GM20000 (cell line): ENCODE results near the gene ANK2.

Experiments used
- DNase-seq: peaks from one replicate; pipeline ENCODE4 v3.0.0; 2012; ENCODE audit warnings: low spot score
- TF ChIP-seq, protein P1 (sequence below): IDR thresholded peaks from 2 replicates; pipeline ENCODE4 v1.5.1; 2012; ENCODE audit warnings: mild to moderate bottlenecking, control low read depth; ENCODE audit errors: extremely low read depth, missing control alignments

Gene ANK2

GRCh38 chr4:113086172-113086695, 36.8 kb downstream of the ANK2 start:
- no peak for DNase-seq
- TF ChIP-seq, protein P1, sequence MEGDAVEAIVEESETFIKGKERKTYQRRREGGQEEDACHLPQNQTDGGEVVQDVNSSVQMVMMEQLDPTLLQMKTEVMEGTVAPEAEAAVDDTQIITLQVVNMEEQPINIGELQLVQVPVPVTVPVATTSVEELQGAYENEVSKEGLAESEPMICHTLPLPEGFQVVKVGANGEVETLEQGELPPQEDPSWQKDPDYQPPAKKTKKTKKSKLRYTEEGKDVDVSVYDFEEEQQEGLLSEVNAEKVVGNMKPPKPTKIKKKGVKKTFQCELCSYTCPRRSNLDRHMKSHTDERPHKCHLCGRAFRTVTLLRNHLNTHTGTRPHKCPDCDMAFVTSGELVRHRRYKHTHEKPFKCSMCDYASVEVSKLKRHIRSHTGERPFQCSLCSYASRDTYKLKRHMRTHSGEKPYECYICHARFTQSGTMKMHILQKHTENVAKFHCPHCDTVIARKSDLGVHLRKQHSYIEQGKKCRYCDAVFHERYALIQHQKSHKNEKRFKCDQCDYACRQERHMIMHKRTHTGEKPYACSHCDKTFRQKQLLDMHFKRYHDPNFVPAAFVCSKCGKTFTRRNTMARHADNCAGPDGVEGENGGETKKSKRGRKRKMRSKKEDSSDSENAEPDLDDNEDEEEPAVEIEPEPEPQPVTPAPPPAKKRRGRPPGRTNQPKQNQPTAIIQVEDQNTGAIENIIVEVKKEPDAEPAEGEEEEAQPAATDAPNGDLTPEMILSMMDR, result no peak

- TF ChIP-seq, protein P1, result no peak
- no peak for DNase-seq
Observed at GRCh38 chr4:113088050-113088449, 38.6 kb downstream of the ANK2 start.

DNA sequence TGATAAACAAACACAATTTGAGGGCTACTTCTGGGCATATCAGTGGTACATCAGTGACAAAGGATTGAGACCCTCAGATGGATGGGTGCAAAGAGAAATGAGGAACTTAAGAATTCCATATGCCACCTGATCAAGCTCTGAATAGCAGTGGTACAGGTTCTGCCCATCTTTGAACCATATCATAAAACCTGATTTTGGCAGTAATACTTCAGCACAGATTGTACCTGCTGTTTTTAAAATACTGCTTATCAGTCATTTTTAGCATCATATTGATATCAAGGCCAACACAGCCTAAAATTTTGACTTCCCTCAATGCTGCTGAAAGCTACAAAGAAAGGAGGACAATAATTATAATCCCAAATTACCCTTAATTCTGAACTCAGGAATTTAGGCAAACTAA, 41.5 kb downstream of the ANK2 start:
- TF ChIP-seq, protein P1, result no peak
- DNase-seq, result no peak

- no peak for DNase-seq
Observed at GRCh38 chr4:113094331-113094730, 44.9 kb downstream of the ANK2 start.

GRCh38 chr4:113094802-113095201, 45.3 kb downstream of the ANK2 start:
- DNase-seq, result peak; percentile 17
- TF ChIP-seq, protein P1, result peak; percentile 57

More at GRCh38 chr4:113094331-113094730, 44.9 kb downstream of the ANK2 start:
- TF ChIP-seq, protein P1, result no peak

DNA sequence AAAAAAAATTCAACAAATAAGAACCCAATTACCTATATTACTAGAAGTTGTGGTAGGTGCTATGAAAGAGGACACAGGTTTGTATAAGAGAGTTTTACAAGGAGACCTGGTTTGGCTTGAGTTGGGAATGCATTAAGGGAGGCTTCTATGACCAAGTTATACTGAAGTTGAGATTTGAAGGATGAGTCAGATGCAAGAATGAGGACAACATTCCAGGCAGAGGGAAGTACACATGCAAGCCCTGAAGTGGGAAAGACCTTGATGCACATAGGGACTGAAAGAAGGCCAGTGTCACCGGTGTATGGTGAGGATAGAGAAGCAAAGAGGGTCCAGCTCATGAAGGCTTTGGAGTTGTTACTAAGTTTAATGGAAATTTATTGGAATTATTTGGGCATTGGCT, 52.2 kb downstream of the ANK2 start:
- DNase-seq, result no peak
- TF ChIP-seq, protein P1, result no peak

DNA sequence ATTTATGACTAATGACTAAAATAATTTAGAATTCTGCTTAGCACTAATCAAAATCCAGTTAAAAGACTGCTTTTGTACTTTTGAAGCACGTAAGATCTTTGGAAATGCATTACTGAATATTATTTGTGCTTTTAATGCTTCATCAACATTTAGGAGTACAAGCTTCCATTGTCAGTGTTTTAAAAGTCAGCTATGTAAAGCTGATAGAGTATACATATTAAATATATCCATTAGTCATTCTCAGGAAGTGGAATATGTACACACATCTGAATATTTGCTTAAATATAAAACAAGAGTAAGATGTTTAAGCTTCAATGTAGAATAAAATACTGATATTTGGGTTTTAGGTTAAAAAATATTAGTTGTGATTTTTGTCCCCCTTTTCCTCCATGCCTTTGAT, 54.1 kb downstream of the ANK2 start:
- TF ChIP-seq, protein P1, result no peak
- DNase-seq, result no peak
